Stomach (tissue), 4 donors: ENCODE data around the gene SKOR1.

Source experiments
- CTCF ChIP-seq, 7 experiments: fragments of 450-650 bp in 4 of 7; fragments of 200-600 bp in 3 of 7; sonication (generic) in 3 of 7; IDR thresholded peaks; one replicate each; pipeline ENCODE4 v1.5.1; 2016 to 2019; ENCODE audit warnings: antibody characterized with exemption in 7 of 7, control low read depth in 2 of 7, mild to moderate bottlenecking in 1 of 7
- POLR2A ChIP-seq, 4 donors: fragments of 450-650 bp; IDR thresholded peaks; one replicate each; pipeline ENCODE4 v1.6.1; 2016; ENCODE audit warnings: antibody characterized with exemption in 4 of 4, control low read depth in 2 of 4, mild to moderate bottlenecking in 1 of 4, moderate library complexity in 1 of 4

DNA sequence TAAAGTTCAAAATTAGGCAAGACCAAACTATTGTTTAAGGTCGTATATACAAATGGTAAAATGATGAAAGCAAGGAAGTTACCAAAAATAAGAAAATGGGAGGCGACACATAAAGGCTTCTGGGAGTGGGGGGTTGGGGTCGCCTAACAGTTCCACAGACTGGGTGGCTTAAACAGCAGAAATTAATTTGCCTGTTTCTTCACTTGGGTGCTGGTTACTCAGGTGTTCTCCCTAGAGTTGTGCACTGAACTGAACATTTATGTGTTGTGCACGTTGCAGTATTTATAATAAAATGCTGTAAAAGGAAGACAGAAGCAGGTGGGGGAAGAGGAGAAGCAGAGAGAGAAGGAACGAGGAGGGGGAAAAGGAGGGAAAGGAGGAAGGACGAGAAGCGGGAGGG, 25.0 kb downstream of the SKOR1 start:
- TF ChIP-seq CTCF (IDR thresholded peaks at IDR 0.05) (no peak), POLR2A (IDR thresholded peaks at IDR 0.05) (no peak)
